Renal cortex interstitium (tissue), 11 donors: ENCODE measurements around the gene ITSN2. TPM values are rescaled to one million over a fixed set of nuclear protein-coding genes. Genes with fewer than 3 reads are reported as not detected.

ENCODE experiments used
- DNase-seq, 11 donors: peaks; one replicate each; pipeline ENCODE4 v3.0.0-alpha.2; 2013; ENCODE audit warnings: low read depth in 9 of 11, low spot score in 4 of 11; ENCODE audit errors: extremely low read depth in 1 of 11
- polyA plus RNA-seq, 3 donors: library from polyadenylated mRNA; unstranded; fragments of 120-200 nt; gene quantifications; one replicate each; pipeline ENCODE4 v1.2.1, GENCODE V29; 2013; ENCODE audit not compliant: insufficient read length in 3 of 3

ITSN2 gene
- polyA plus RNA-seq, 3 donors = 23.5 to 31.2 (median 25.1) TPM

DNA sequence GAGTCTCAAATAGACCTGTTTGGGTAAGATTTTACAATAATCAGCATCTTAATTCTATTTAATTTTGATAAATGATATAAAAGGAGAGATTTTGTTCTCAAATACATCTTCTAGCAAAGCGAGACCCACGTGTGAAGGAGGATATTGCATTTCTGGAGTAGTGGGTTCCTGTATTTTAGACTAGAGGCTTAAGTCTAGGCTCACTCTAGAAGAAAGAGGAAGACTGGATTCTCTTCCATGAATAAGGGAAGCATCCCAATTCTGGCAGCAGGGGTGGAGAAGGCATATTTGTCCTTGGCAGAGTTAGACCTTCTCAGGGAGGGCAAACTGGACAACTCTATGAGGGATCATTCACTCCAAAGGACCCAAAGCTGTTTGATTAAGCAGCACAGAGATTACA is 196.7 kb downstream of the ITSN2 start:
- DNase-seq = no peak

DNA sequence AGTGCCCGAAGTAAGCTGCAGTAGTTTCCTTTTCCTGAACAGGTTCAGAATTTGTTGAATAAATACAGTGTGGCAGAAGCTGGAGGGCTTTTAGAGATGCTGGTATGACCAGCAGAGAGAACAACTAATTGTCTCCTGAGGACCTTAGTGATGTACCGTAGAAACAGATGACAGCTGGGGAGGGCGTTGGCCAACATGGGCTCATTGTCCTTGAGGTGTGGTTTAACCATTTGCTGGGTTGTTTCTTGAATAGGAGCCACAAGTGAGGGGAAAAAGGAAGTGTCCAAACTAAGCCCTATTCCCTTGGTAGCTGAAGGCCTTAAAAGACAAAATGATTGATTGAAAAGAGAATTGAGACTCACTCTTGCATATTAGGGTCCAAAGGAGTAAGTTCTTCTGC is 197.2 kb downstream of the ITSN2 start:
- DNase-seq = no peak

DNA sequence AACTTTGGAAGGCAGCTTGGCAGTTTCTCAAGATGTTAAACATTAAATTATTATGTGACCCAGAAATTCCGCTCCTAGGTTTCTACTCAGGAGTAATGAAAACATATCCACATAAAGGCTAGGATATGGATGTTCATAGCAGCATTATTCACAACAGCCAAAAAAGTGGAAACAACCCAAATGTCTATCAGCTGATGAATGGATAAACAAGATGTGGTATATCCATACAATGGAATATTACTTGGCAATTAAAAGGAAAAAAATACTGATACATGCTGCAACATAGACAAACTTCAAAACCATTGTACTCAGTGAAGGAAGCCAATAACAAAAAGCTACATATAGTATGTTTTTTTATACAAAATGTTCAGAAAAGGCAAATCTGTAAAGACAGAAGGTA is 197.8 kb downstream of the ITSN2 start:
- no peak for DNase-seq

DNA sequence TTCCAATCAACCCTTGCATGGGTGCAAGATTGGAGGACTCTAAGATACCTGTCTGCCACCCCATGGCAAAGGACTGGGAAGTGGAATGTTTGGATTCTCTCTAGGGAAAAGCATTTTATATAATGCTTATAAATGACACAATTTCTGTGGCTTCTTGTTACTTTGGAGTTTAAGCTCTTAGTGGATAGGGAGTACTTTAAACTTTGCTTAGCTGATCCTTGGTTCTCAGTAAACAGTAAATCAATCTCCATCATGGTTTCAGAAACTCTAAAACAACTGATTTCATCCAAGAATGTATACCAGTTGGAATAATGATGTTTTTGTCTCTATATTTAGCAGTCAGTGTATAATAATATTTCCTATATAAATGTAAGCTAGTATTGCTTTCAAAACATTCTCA is 199.6 kb downstream of the ITSN2 start:
- no peak for DNase-seq

DNA sequence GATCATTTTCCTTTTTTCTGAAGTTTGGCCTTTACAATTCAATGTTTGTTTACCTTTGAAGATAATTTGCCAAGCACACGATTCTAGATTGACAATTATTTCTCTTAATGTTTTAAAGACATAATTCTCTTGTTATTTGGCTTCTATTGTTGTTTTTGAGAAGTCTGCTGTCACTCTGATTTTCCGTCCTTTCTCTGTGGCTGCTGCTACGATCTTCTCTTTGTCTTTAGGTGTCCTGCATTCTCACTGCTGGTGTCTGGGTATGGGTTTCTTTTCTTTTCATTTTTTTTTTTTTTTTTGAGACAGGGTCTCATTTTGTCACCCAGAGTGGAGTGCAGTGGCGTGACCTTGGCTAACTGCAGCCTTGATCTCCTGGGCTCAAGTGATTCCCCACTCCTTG is 200.6 kb downstream of the ITSN2 start:
- DNase-seq = no peak

DNA sequence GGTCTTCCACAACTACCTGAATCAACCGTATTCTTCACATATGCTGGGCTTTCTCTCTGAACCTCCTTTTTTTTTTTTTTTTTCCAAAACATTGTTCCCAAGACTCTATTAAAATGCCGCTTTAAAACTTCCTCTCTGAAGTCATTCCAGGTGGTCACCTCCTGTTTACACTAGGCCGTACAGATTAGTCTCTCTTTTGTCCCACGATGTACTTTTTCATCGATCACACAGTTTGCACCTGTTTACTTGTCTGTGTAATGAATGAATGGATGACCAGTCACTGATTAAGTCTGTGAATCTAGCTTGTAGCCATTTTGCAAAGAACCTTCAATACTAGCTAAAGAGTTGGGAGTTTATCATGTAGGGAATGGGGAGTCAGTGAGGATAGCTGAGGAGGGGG is 202.2 kb downstream of the ITSN2 start:
- DNase-seq = no peak

- DNase-seq = no peak
Observed at GRCh38 chr2:24153478-24153877, 206.9 kb downstream of the ITSN2 start.

Other genes with a start within 250 kb of the ITSN2 start
- gene PFN4, start 237.2 kb downstream of the ITSN2 start, polyA plus RNA-seq = 1 to 10 TPM; 1.5 to 3.5 (median 2.6) TPM
- 10 to 100 TPM; 23.1 to 30.8 (median 29.1) TPM for gene FAM228B, start 237.1 kb downstream of the ITSN2 start, polyA plus RNA-seq
- 1 to 10 TPM in 2 of 3 donors, under 1 TPM in 1; 0.68 to 1.3 (median 1.2) TPM for gene FAM228A, start 185.5 kb downstream of the ITSN2 start, polyA plus RNA-seq
- 10 to 100 TPM; 41.3 to 44.6 (median 43.7) TPM for gene NCOA1, start 130.7 kb upstream of the ITSN2 start, polyA plus RNA-seq